SU-DHL-6 (cell line): Measurements from ENCODE around the gene C17orf107.
A peak's percentile ranks its signal among the peaks of the same experiment; 100 is the strongest.

Experiments used
- H2AFZ ChIP-seq: fragments of 200-600 bp; sonication (generic); 2 replicates; pipeline ENCODE4 v1.6.1; 2014; ENCODE audit warnings: low read depth, mild to moderate bottlenecking, moderate library complexity, mixed read lengths, antibody characterized with exemption, low read length; ENCODE audit not compliant: severe bottlenecking
- H3F3A ChIP-seq: fragments of 200-600 bp; shearing (Covaris generic); 2 replicates; pipeline ENCODE4 v1.6.0; 2016; ENCODE audit warnings: antibody characterized with exemption, mild to moderate bottlenecking; ENCODE audit not compliant: insufficient read depth
- H3K27ac ChIP-seq: fragments of 200-600 bp; sonication (generic); 2 replicates; pipeline ENCODE4 v1.5.1; 2016; ENCODE audit warnings: low read depth, mild to moderate bottlenecking, low read length, moderate library complexity, mixed read lengths
- H3K27me3 ChIP-seq: fragments of 200-600 bp; sonication (generic), shearing (Covaris generic); 2 replicates; pipeline ENCODE4 v1.6.0; 2014; ENCODE audit warnings: mild to moderate bottlenecking, low read length
- H3K36me3 ChIP-seq: fragments of 200-600 bp; sonication (generic); 2 replicates; pipeline ENCODE4 v1.6.1; 2014; ENCODE audit warnings: mild to moderate bottlenecking, low read length, mixed read lengths
- H3K4me2 ChIP-seq: fragments of 300-600, 200-600 bp; shearing (Covaris generic), sonication (generic); 2 replicates; pipeline ENCODE4 v1.6.0; 2014; ENCODE audit warnings: low read length, low read depth, mild to moderate bottlenecking; ENCODE audit not compliant: poor library complexity, severe bottlenecking
- H3K4me3 ChIP-seq: fragments of 200-600 bp; sonication (generic); 2 replicates; pipeline ENCODE4 v1.5.1; 2014; ENCODE audit warnings: antibody characterized with exemption, low read length, mild to moderate bottlenecking, mixed read lengths; ENCODE audit not compliant: insufficient read depth, poor library complexity, severe bottlenecking
- H3K79me2 ChIP-seq: fragments of 200-600 bp; sonication (generic); 2 replicates; pipeline ENCODE4 v1.6.1; 2014; ENCODE audit warnings: mild to moderate bottlenecking, low read length, moderate library complexity; ENCODE audit not compliant: insufficient read depth
- H3K9ac ChIP-seq: fragments of 200-600 bp; sonication (generic); 2 replicates; pipeline ENCODE4 v1.7.0; 2014; ENCODE audit warnings: mild to moderate bottlenecking, low read length
- H3K9me2 ChIP-seq: fragments of 200-600 bp; sonication (generic); replicated peaks from 2 replicates; pipeline ENCODE4 v1.6.1; 2014; ENCODE audit warnings: low read length; ENCODE audit not compliant: insufficient read depth
- H3K9me3 ChIP-seq: fragments of 200-600 bp; sonication (generic); 2 replicates; pipeline ENCODE4 v1.6.1; 2014; ENCODE audit warnings: low read length, mixed read lengths; ENCODE audit not compliant: insufficient read depth
- H4K20me1 ChIP-seq: fragments of 200-600 bp; sonication (generic); 2 replicates; pipeline ENCODE4 v1.6.1; 2014; ENCODE audit warnings: low read depth, mild to moderate bottlenecking, antibody characterized with exemption, low read length, moderate library complexity, mixed read lengths
- EZH2phosphoT487 ChIP-seq: fragments of 200-600 bp; sonication (generic), shearing (Covaris generic); conservative IDR thresholded peaks from 2 replicates; pipeline ENCODE4 v1.6.1; 2018; ENCODE audit warnings: mild to moderate bottlenecking, antibody characterized with exemption, low read length, moderate library complexity, mixed read lengths
- TF ChIP-seq, protein P1 (sequence below): fragments of 200-600 bp; sonication (generic); IDR thresholded peaks from one replicate; pipeline ENCODE4 v1.5.1; 2017; ENCODE audit warnings: antibody characterized with exemption, mild to moderate bottlenecking, low read length, moderate library complexity; ENCODE audit not compliant: insufficient read depth, poor library complexity, severe bottlenecking

The C17orf107 gene

DNA sequence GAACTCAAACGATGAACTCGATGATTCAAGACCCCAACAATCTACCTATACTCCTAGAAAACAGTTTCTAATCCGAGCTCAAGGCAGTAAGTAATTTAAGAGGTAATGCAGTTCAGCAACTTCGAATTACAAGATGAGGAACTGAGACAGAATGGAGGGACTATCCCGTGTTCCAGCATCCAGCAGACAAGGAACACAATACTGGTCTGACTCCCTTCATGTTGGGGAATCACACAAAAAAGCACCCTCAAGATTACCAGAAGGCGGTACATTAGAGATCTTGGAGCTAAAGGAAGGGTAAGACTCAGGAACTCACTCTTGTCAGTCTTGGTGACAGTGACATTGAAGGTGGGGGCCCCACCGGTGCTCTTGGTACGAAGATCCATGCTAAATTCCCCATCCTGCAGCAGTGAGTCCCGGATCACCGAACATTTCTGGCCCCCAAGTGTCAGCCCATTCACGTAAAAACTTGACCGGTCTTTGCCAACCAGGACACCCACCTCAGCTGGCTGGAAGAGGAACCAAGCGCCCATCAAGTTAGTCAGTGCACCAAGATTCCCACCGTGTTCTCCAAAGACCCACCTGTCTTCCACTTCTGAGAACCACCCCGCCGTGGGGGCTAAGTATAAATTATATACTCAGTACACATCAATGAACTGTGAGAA lies 47.1 kb downstream of the C17orf107 start:
- no peak overlapping the region for H2AFZ ChIP-seq
- H3K27me3 ChIP-seq: no peaks in the 10 kb centered on the region
- H3K4me2 ChIP-seq: peak overlapping the region; percentile 90
- H3K27ac ChIP-seq: peak overlapping the region; percentile 100
- H3F3A ChIP-seq: peaks cover 65% of the 10 kb centered on the region
- peaks cover 3% of the 10 kb centered on the region; the same call in 1 of the 2 replicates for H4K20me1 ChIP-seq
- peak overlapping the region; percentile 100 for H3K4me3 ChIP-seq
- TF ChIP-seq, protein P1, sequence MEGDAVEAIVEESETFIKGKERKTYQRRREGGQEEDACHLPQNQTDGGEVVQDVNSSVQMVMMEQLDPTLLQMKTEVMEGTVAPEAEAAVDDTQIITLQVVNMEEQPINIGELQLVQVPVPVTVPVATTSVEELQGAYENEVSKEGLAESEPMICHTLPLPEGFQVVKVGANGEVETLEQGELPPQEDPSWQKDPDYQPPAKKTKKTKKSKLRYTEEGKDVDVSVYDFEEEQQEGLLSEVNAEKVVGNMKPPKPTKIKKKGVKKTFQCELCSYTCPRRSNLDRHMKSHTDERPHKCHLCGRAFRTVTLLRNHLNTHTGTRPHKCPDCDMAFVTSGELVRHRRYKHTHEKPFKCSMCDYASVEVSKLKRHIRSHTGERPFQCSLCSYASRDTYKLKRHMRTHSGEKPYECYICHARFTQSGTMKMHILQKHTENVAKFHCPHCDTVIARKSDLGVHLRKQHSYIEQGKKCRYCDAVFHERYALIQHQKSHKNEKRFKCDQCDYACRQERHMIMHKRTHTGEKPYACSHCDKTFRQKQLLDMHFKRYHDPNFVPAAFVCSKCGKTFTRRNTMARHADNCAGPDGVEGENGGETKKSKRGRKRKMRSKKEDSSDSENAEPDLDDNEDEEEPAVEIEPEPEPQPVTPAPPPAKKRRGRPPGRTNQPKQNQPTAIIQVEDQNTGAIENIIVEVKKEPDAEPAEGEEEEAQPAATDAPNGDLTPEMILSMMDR: no peak
- no peak for TF ChIP-seq EZH2phosphoT487
- H3K36me3 ChIP-seq: peaks cover 11% of the 10 kb centered on the region; the same call in 1 of the 2 replicates
- no peaks in the 10 kb centered on the region for H3K9me2 ChIP-seq
- H3K9me3 ChIP-seq: no peaks in the 10 kb centered on the region
- peak overlapping the region; percentile 100 for H3K9ac ChIP-seq
- peaks cover 52% of the 10 kb centered on the region for H3K79me2 ChIP-seq

DNA sequence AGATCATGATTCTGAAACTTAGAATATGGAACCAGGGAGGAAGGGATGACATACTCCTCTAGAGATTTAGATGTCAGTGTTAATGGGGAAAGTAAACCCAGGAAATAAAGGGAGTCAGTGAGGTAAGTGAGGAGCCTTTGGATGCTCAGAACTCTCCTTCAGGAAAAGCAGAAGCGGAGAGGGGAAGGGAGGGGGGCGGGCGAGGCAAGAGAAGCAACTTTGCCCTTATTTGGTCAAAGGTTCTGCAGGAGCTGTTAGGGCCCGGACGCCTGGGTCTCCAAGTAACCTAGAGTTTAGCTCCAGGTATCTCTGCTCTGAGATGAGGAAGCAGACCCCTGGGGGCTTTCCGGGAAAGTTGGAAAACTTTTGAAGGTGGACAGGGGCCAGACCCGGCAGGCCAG lies 47.7 kb downstream of the C17orf107 start:
- H3K4me2 ChIP-seq: peak overlapping the region; percentile 90
- peaks cover 3% of the 10 kb centered on the region; the same call in 1 of the 2 replicates for H4K20me1 ChIP-seq
- H3K36me3 ChIP-seq: peaks cover 11% of the 10 kb centered on the region; the same call in 1 of the 2 replicates
- H3K9ac ChIP-seq: peak overlapping the region; percentile 100
- H2AFZ ChIP-seq: no peak overlapping the region
- peak overlapping the region; percentile 100 for H3K4me3 ChIP-seq
- peaks cover 46% of the 10 kb centered on the region for H3K79me2 ChIP-seq
- no peaks in the 10 kb centered on the region for H3K27me3 ChIP-seq
- peak overlapping the region; percentile 100 for H3K27ac ChIP-seq
- H3K9me2 ChIP-seq: no peaks in the 10 kb centered on the region
- TF ChIP-seq EZH2phosphoT487: no peak
- TF ChIP-seq, protein P1: no peak
- H3F3A ChIP-seq: peaks cover 59% of the 10 kb centered on the region
- H3K9me3 ChIP-seq: no peaks in the 10 kb centered on the region

DNA sequence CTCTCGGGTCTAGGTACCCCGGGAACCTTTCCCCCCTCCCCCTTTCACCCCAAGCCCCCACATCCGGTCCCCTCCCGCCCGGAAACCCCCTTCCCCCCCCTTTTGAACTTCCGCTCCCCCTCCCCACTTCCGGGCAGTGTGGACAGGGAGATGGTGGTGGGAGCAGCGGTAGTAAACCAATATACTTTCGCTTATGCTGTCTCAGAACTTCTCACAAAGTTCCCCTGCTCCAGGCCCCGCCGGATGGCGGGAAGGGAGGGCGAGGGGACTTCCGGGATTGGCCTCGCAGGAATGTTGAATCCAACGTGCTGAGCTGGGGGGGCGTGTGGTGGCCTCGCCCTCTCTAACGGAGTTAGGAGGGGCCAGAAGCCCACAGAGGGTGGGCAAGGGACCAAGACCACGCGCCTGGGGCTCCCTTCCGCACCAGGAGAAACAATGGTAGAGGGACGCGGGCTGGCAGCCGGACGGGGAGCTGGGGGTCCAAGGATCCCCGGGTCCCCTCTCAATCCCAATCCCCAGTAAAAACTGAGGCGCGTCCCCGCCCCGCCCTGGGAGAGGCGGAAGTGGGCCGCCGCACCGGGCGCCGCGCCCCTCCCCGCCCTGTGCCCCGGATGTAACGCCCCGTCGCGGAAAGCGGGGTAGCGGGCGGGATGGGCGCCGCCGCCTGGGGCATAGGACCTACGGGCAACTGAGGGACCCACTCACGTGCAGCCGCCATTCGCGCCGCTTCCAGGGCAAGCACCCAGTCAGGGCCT lies 48.3 kb downstream of the C17orf107 start:
- Histone ChIP-seq H2AFZ (no peak overlapping the region), H3F3A (peaks cover 54% of the 10 kb centered on the region), H3K79me2 (peaks cover 42% of the 10 kb centered on the region), H3K9me3 (no peaks in the 10 kb centered on the region), H3K27me3 (no peaks in the 10 kb centered on the region), H3K36me3 (peaks cover 11% of the 10 kb centered on the region; the same call in 1 of the 2 replicates), H3K4me2 (peak overlapping the region; percentile 90), H3K9ac (peak overlapping the region; percentile 100), H3K9me2 (no peaks in the 10 kb centered on the region), H3K27ac (peak overlapping the region; percentile 100), H4K20me1 (peaks cover 3% of the 10 kb centered on the region; the same call in 1 of the 2 replicates), H3K4me3 (peak overlapping the region; percentile 100)
- TF ChIP-seq, protein P1: no peak
- TF ChIP-seq EZH2phosphoT487: no peak
